OCI-LY3 (cell line): ENCODE measurements around the gene GALR3.

Experiments
- H2AFZ ChIP-seq: fragments of 200-600, 300-600 bp; shearing (Covaris generic); 2 replicates; pipeline ENCODE4 v1.6.0; 2014; ENCODE audit warnings: antibody characterized with exemption, low read depth, low read length
- H3K27ac ChIP-seq: fragments of 200-600, 300-600 bp; sonication (generic); 2 replicates; pipeline ENCODE4 v1.5.1; 2014; ENCODE audit warnings: mild to moderate bottlenecking, low read length, moderate library complexity, mixed read lengths
- H3K27me3 ChIP-seq: fragments of 200-600, 300-600 bp; sonication (generic); 2 replicates; pipeline ENCODE4 v1.6.1; 2014; ENCODE audit warnings: low read depth, low read length, mixed read lengths
- H3K36me3 ChIP-seq: fragments of 200-600, 300-600 bp; sonication (generic); replicated peaks from 2 replicates; pipeline ENCODE3; 2014; ENCODE audit warnings: low read depth, low read length, mixed read lengths
- H3K4me1 ChIP-seq: fragments of 300-600, 200-600 bp; sonication (generic); 2 replicates; pipeline ENCODE4 v1.6.1; 2014; ENCODE audit warnings: low read length, mixed read lengths
- H3K4me2 ChIP-seq: fragments of 200-600, 300-600 bp; sonication (generic); 2 replicates; pipeline ENCODE4 v1.6.1; 2014; ENCODE audit warnings: low read length, mixed read lengths
- H3K4me3 ChIP-seq: fragments of 300-600, 200-600 bp; sonication (generic); 2 replicates; pipeline ENCODE4 v1.5.1; 2014; ENCODE audit warnings: antibody characterized with exemption, mild to moderate bottlenecking, low read length, moderate library complexity
- H3K79me2 ChIP-seq: fragments of 300-600, 200-600 bp; shearing (Covaris generic); 2 replicates; pipeline ENCODE4 v1.6.1; 2014; ENCODE audit warnings: mild to moderate bottlenecking, low read length, mixed read lengths
- H3K9ac ChIP-seq: fragments of 300-600, 200-600 bp; shearing (Covaris generic); 2 replicates; pipeline ENCODE4 v1.6.0; 2014; ENCODE audit warnings: mild to moderate bottlenecking, low read length, moderate library complexity
- H3K9me3 ChIP-seq: fragments of 200-600, 300-600 bp; shearing (Covaris generic); 2 replicates; pipeline ENCODE4 v1.6.1; 2014; ENCODE audit warnings: low read length, mixed read lengths; ENCODE audit not compliant: insufficient read depth
- H4K20me1 ChIP-seq: fragments of 200-600, 300-600 bp; sonication (generic); 2 replicates; pipeline ENCODE4 v1.6.1; 2016; ENCODE audit warnings: low read length, mixed read lengths; ENCODE audit not compliant: insufficient read depth
- EZH2phosphoT487 ChIP-seq: fragments of 200-600 bp; shearing (Covaris generic); IDR thresholded peaks from 2 replicates; pipeline ENCODE4 v1.6.1; 2018; ENCODE audit warnings: antibody characterized with exemption, mixed run types, low read depth
- TF ChIP-seq, protein P1 (sequence below): fragments of 200-600, 300-600 bp; sonication (generic); IDR thresholded peaks from 2 replicates; pipeline ENCODE4 v1.5.1; 2014; ENCODE audit warnings: antibody characterized with exemption, low read length, low read depth

Gene GALR3

DNA sequence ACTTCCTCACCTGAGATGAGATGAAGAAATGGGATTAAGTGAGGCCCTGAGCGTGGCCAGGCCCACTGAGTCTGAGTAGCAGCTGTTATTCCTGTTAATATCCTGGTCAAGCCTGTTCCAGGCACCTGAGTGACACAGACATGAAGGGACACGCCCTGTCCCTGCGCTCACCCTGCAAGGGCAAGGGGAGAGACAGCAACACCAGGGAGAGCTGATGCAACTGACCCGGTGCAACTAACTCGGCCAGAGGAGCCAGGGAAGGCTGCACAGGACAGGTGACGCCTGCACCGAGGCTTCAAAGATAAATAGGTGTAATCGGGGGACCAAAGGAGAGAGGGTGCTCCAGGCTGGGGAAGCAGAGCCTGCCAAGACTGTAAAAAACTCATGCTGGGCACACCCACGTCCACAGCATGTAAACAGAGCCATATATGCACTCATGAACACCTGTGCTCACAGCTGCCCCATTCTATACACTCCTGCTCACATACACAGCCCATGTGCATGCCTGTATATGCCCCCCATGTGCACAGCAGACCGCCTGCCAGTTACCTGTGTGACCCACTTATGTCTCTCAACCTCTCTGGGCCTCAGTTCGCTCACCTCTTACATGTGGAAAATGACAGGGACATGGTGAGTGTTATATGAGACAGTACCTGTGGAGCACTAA lies 38.2 kb upstream of the GALR3 start:
- H3K4me3 ChIP-seq, result no peak overlapping the region
- H3K4me2 ChIP-seq, result no peak overlapping the region
- no peak overlapping the region for H3K27ac ChIP-seq

DNA sequence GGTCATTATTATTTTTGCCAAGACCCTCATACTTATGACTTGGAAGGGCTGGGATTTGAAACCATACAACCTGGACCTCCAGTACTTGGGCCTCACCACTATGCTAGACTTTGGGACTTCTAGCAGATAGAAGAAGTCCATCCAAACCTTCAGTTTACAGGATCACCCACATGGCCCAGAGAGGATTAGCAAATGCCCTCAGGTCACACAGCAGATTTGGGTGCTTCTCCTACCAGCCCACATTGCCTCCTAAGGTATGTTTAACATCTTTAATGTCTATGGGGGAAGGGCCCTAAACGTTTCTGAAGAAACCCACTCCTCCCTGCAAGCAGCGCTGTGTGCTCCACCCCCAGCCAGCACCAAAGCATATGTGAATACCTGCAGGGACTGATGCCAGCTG lies 32.9 kb upstream of the GALR3 start:
- Histone ChIP-seq H3K27ac (no peak overlapping the region), H3K9ac (no peak overlapping the region), H3K4me1 (no peaks in the 10 kb centered on the region), H3K27me3 (no peaks in the 10 kb centered on the region), H3K79me2 (no peaks in the 10 kb centered on the region), H3K9me3 (no peaks in the 10 kb centered on the region), H2AFZ (no peak overlapping the region), H4K20me1 (no peaks in the 10 kb centered on the region), H3K4me2 (no peak overlapping the region), H3K4me3 (no peak overlapping the region), H3K36me3 (no peaks in the 10 kb centered on the region)
- TF ChIP-seq, protein P1, sequence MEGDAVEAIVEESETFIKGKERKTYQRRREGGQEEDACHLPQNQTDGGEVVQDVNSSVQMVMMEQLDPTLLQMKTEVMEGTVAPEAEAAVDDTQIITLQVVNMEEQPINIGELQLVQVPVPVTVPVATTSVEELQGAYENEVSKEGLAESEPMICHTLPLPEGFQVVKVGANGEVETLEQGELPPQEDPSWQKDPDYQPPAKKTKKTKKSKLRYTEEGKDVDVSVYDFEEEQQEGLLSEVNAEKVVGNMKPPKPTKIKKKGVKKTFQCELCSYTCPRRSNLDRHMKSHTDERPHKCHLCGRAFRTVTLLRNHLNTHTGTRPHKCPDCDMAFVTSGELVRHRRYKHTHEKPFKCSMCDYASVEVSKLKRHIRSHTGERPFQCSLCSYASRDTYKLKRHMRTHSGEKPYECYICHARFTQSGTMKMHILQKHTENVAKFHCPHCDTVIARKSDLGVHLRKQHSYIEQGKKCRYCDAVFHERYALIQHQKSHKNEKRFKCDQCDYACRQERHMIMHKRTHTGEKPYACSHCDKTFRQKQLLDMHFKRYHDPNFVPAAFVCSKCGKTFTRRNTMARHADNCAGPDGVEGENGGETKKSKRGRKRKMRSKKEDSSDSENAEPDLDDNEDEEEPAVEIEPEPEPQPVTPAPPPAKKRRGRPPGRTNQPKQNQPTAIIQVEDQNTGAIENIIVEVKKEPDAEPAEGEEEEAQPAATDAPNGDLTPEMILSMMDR, result no peak
- no peak for TF ChIP-seq EZH2phosphoT487

More for the DNA sequence above, 38.2 kb upstream of the GALR3 start:
- Histone ChIP-seq H2AFZ (no peak overlapping the region), H3K9ac (no peak overlapping the region), H3K9me3 (no peaks in the 10 kb centered on the region), H3K79me2 (no peaks in the 10 kb centered on the region), H4K20me1 (no peaks in the 10 kb centered on the region), H3K27me3 (no peaks in the 10 kb centered on the region), H3K4me1 (no peaks in the 10 kb centered on the region), H3K36me3 (no peaks in the 10 kb centered on the region)
- TF ChIP-seq, protein P1, result no peak
- no peak for TF ChIP-seq EZH2phosphoT487

DNA sequence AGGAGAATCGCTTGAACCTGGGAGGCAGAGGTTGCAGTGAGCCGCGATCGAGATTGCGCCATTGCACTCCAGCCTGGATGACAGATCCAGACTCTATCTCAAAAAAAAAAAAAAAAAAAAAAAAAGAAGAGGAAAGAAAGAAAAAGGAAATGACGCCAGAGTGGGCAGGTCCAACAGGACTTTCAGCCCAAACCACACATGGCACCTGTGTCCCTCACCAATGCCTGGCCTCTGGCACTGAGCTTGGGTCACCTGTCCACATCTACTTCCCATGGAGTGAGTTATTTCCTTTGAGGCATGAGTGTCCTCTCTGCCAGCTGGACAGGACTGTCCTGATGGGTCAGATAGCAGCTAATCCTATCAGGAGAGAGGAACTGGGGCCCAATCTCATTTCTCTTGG lies 30.7 kb upstream of the GALR3 start:
- no peak overlapping the region for H3K4me2 ChIP-seq
- no peak for TF ChIP-seq EZH2phosphoT487
- TF ChIP-seq, protein P1, result no peak
- H3K27ac ChIP-seq, result no peak overlapping the region
- H3K36me3 ChIP-seq, result no peaks in the 10 kb centered on the region
- H3K9ac ChIP-seq, result no peak overlapping the region
- no peak overlapping the region for H3K4me3 ChIP-seq
- H2AFZ ChIP-seq, result no peak overlapping the region
- H3K9me3 ChIP-seq, result no peaks in the 10 kb centered on the region
- no peaks in the 10 kb centered on the region for H3K79me2 ChIP-seq
- no peaks in the 10 kb centered on the region for H3K27me3 ChIP-seq
- H3K4me1 ChIP-seq, result no peaks in the 10 kb centered on the region
- H4K20me1 ChIP-seq, result no peaks in the 10 kb centered on the region

DNA sequence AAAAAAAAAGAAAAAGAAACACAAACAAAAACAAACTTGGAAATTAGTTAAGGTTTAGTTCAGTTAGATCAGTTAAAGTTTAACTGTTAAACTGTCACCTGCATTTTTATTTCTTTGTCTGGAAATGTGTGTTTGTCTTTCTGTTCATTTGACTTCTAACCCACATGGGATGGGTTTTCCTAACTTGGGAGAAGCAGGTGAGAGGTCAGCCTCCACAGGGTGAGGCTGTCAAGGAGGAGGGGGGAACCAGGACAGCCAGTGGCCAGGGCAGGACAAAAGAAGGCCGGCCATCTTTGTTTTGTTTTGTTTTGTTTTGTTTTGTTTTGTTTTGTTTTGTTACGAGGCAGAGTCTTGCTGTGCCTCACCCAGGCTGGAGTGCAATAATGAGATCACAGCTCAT lies 28.8 kb upstream of the GALR3 start:
- Histone ChIP-seq H2AFZ (no peak overlapping the region), H3K4me2 (no peak overlapping the region), H3K4me1 (peaks cover 10% of the 10 kb centered on the region), H3K9me3 (no peaks in the 10 kb centered on the region), H3K27ac (no peak overlapping the region), H3K79me2 (no peaks in the 10 kb centered on the region), H3K4me3 (no peak overlapping the region), H3K9ac (no peak overlapping the region), H3K27me3 (no peaks in the 10 kb centered on the region), H4K20me1 (no peaks in the 10 kb centered on the region), H3K36me3 (no peaks in the 10 kb centered on the region)
- TF ChIP-seq, protein P1, result no peak
- TF ChIP-seq EZH2phosphoT487, result no peak
